ENCODE measurements around the gene ARMH2. TPM values are rescaled to one million over a fixed set of nuclear protein-coding genes. Genes with fewer than 3 reads are reported as not detected.

Gene ARMH2
- total RNA-seq, 3 donors from 2014 or later (not counting 1 experiment from before 2014, with no cell fraction given): 0.68 to 3.0 (median 1.2) TPM

DNA sequence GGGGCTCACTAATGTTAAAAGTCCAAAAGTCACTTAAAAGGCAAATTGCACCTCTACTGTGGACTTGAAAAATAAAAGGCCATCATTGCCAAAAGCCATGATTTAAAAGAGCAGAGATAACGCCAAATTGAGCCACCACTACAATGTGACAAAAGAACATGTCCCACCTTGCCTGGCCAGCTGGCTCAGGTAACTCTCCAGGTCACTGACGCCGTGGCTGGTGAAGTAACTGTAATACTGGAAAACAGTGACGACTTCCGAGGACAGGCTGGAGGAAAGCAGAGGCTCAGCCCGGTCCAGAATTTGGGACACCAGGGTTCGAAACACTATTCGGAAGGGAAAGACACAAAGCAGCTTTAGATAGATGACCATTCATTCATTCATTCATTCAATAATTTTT, 29.3 kb upstream of the ARMH2 start:
- H3K9me3 ChIP-seq (ENCODE audit: control insufficient read depth, insufficient read depth, low read length): no peaks in the 10 kb centered on the region
- Mint-ChIP-seq H3K4me1 (peaks cover 24 to 32% of the 10 kb centered on the region in 2 donors), H3K27me3 (ENCODE audit: low read depth in 2 of 2) (no peaks in the 10 kb centered on the region), H3K9me3 (no peaks in the 10 kb centered on the region), H3K36me3 (peaks cover 26% of the 10 kb centered on the region), H3K4me3 (no peak overlapping the region), H3K27ac (peak overlapping the region; percentile 51 to 78)
- H3K36me3 ChIP-seq (ENCODE audit: control insufficient read depth, insufficient read depth, low read length): peaks cover 96% of the 10 kb centered on the region
- no peak overlapping the region for H3K27ac ChIP-seq (ENCODE audit: low read length)
- intact Hi-C loops (cut with micrococcal nuclease): no loop called here
- H3K4me1 ChIP-seq (ENCODE audit: control insufficient read depth, insufficient read depth, low read length): no peaks in the 10 kb centered on the region
- DNase-seq: no peak
- WGBS (ENCODE audit: insufficient coverage): 94% methylated on average over 7 of the region's 8 CpGs
- TF ChIP-seq, protein P1, sequence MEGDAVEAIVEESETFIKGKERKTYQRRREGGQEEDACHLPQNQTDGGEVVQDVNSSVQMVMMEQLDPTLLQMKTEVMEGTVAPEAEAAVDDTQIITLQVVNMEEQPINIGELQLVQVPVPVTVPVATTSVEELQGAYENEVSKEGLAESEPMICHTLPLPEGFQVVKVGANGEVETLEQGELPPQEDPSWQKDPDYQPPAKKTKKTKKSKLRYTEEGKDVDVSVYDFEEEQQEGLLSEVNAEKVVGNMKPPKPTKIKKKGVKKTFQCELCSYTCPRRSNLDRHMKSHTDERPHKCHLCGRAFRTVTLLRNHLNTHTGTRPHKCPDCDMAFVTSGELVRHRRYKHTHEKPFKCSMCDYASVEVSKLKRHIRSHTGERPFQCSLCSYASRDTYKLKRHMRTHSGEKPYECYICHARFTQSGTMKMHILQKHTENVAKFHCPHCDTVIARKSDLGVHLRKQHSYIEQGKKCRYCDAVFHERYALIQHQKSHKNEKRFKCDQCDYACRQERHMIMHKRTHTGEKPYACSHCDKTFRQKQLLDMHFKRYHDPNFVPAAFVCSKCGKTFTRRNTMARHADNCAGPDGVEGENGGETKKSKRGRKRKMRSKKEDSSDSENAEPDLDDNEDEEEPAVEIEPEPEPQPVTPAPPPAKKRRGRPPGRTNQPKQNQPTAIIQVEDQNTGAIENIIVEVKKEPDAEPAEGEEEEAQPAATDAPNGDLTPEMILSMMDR (IDR thresholded peaks at IDR 0.05): no peak
- ATAC-seq: no peak
- no peak overlapping the region for H3K4me3 ChIP-seq (ENCODE audit: low read length)
- H3K27me3 ChIP-seq (ENCODE audit: control insufficient read depth, insufficient read depth, low read length): no peaks in the 10 kb centered on the region

DNA sequence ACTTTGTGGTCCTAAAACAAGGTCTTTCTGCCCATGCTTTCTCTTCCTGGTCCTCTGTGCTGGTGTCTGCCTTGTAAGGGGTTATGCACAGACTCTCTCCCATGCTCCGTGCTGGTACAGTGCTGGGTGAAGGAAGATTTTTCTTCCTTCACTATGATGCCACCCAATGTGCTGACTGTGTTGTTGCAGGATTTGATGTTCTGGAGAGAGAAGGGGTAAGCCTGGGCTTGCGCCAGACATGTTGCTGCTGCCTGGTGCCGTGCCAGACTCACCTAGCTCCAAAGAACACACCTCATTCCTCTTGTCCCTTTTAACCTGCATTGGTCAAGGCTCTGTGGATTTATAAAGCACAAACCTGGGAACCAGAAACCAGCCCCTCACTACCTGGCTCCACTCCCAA, 28.4 kb upstream of the ARMH2 start:
- Mint-ChIP-seq H3K27ac (peak overlapping the region; percentile 51 to 78), H3K4me1 (peaks cover 24 to 27% of the 10 kb centered on the region in 2 donors), H3K27me3 (ENCODE audit: low read depth in 2 of 2) (no peaks in the 10 kb centered on the region), H3K36me3 (peaks cover 18% of the 10 kb centered on the region), H3K4me3 (no peak overlapping the region), H3K9me3 (no peaks in the 10 kb centered on the region)
- DNase-seq: no peak
- no peaks in the 10 kb centered on the region for H3K9me3 ChIP-seq (ENCODE audit: control insufficient read depth, insufficient read depth, low read length)
- H3K27me3 ChIP-seq (ENCODE audit: control insufficient read depth, insufficient read depth, low read length): no peaks in the 10 kb centered on the region
- no peaks in the 10 kb centered on the region for H3K4me1 ChIP-seq (ENCODE audit: control insufficient read depth, insufficient read depth, low read length)
- TF ChIP-seq, protein P1 (IDR thresholded peaks at IDR 0.05): no peak
- no peak overlapping the region for H3K4me3 ChIP-seq (ENCODE audit: low read length)
- 100% methylated on average over 2 of the region's 3 CpGs for WGBS (ENCODE audit: insufficient coverage)
- intact Hi-C loops (cut with micrococcal nuclease): no loop called here
- peaks cover 96% of the 10 kb centered on the region for H3K36me3 ChIP-seq (ENCODE audit: control insufficient read depth, insufficient read depth, low read length)
- no peak overlapping the region for H3K27ac ChIP-seq (ENCODE audit: low read length)
- no peak for ATAC-seq

DNA sequence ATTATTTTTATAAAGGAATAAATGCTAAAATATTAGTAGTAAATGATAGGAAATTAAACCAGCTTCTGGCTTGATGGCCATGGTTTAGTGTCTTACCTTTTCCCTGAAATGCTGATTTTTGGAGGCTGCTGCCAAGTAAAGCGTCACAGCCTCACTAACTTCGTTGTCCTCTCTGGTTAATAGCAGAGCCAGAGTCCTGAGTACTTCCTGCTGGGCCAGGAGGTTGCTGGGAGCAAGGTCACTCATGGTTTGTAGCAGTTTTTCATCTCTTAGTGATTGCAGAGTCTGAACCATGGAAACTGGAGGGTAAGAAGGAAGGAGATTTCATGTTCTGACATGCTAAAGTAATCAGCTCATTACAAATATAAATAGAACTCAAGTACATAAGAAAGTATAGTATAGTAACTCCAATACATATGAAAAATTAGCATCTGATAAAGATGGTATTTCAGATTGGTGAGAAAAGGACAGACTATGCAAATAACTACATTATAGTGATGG, 26.5 kb upstream of the ARMH2 start:
- H3K9me3 ChIP-seq (ENCODE audit: control insufficient read depth, insufficient read depth, low read length): no peaks in the 10 kb centered on the region
- 98% methylated on average over 2 of the region's 2 CpGs for WGBS (ENCODE audit: insufficient coverage)
- TF ChIP-seq, protein P1 (IDR thresholded peaks at IDR 0.05): no peak
- DNase-seq: no peak
- no peaks in the 10 kb centered on the region for H3K9me3 Mint-ChIP-seq
- H3K27ac ChIP-seq (ENCODE audit: low read length): no peak overlapping the region
- no peak for ATAC-seq
- H3K36me3 ChIP-seq (ENCODE audit: control insufficient read depth, insufficient read depth, low read length): peaks cover 93% of the 10 kb centered on the region
- H3K4me3 ChIP-seq (ENCODE audit: low read length): no peak overlapping the region
- peaks cover 6% of the 10 kb centered on the region for H3K4me1 ChIP-seq (ENCODE audit: control insufficient read depth, insufficient read depth, low read length)
- H3K36me3 Mint-ChIP-seq: peaks cover 13% of the 10 kb centered on the region
- no peak overlapping the region for H3K4me3 Mint-ChIP-seq
- intact Hi-C loops (cut with micrococcal nuclease): no loop called here
- H3K27me3 ChIP-seq (ENCODE audit: control insufficient read depth, insufficient read depth, low read length): no peaks in the 10 kb centered on the region
- H3K27me3 Mint-ChIP-seq (ENCODE audit: low read depth in 2 of 2): no peaks in the 10 kb centered on the region
- H3K27ac Mint-ChIP-seq: peak overlapping the region; percentile 51 to 68
- peaks cover 26 to 30% of the 10 kb centered on the region in 2 donors for H3K4me1 Mint-ChIP-seq
